HG03066 (cell line): ENCODE data around the gene HIP1.
A peak's percentile ranks its signal among the peaks of the same experiment; 100 is the strongest.
"Not testable (repeated sequence)": the region's sequence is repeated elsewhere in the genome, so short reads cannot be mapped to it uniquely, and the experiment has no call there.

Experiments used
- ATAC-seq: cut with Tn5 transposase; IDR thresholded peaks from one replicate; pipeline ENCODE4 v1.9.1; 2021; ENCODE audit warnings: low read depth; ENCODE audit not compliant: unreplicated experiment

The HIP1 gene

DNA sequence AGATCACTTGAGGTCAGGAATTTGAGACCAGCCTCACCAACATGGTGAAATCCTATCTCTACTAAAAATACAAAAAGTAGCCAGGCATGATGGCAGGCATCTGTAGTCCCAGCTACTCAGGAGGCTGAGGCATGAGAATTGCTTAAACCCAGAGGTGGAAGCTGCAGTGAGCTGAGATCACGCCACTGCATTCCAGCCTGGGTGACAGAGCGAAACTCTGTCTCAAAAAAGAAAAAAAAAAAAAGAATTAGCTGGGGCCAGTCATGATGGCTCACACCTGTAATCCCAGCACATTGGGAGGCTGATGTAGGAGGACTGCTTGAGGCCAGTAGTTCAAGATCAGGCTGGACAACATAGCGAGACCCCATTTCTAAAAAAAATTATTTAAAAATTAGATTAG is 21.0 kb downstream of the HIP1 start:
- not testable (repeated sequence) for ATAC-seq

DNA sequence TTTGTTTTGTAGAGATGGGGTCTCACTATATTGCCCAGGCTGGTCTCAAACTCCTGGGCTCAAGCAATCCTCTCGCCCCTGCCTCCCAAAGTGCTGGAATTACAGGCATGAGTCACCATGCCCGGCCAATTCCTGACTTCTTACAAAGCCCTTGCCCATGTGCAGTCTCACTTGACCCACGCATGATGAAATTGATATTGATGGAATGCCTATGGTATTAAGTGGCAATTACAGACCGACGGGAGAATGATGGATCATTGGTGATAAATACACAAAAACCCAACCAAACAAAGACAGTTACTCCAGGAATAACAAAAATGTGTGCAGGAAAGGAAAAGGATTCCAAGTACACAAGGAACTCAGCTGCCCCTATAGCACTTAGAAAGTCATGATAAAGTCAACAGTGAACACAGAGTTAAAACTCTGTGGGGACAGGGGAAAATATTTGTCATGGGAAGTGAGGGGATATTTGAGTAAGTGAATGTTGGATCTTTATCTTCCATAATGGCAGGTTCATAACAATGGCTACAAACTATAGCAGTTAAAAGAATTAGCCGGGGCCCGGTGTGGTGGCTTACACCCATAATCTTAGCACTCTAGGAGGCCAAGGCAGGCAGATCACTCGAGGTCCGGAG is 21.6 kb downstream of the HIP1 start:
- ATAC-seq, result no peak

DNA sequence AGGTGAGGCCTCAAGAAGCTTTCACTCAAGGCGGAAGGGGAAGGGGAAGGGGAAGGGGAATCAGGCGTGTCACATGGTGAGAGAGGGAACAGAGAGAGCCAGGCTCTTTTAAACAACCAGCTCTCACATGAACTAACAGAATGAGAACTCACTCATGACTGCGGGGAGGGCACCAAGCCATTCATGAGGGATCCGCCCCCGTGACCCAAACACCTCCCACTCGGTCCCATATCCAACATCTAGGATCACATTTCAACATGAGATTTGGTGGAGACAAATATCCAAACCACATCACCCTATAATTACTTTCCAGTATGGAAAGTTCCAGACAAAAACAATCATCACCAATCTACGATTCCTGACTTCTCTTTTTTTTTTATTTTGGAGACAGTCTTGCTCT is 22.9 kb downstream of the HIP1 start:
- no peak for ATAC-seq

DNA sequence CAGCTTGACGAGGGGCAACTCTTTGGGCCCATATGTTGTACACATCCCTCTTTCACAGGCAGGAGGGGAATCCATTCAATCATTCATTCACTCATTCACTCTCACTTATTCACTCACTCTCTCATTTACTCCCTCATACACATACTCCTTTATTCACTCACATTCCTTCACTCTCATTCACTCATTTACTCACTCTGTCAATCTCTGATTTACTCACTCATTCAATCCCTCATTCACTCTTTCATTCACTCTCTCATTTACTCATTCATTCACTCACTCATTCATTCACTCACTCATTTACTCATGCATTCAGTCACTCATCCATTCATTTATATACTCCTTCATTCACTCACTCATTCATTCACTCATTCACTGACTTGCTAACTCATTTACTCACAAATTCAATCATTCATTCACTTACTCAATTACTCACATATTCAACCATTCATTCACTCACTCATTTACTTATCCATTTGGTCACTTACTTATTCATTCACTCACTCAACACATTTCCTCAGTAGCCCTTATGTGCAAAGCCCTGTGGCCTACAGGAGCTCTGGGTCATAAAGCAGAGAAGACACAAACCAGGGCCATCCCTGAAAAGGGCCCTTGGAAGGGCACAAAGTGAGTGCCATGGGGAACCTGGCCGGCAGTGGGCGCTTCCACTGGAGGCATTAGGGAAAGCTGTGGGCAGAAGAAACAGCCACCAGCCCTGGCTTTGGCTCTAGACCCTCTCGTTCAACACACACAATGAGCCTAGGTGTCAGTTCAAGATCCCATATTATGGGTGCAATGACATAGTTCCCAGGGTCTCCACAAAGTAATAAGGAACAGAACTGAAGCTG is 26.0 kb downstream of the HIP1 start:
- no peak for ATAC-seq

DNA sequence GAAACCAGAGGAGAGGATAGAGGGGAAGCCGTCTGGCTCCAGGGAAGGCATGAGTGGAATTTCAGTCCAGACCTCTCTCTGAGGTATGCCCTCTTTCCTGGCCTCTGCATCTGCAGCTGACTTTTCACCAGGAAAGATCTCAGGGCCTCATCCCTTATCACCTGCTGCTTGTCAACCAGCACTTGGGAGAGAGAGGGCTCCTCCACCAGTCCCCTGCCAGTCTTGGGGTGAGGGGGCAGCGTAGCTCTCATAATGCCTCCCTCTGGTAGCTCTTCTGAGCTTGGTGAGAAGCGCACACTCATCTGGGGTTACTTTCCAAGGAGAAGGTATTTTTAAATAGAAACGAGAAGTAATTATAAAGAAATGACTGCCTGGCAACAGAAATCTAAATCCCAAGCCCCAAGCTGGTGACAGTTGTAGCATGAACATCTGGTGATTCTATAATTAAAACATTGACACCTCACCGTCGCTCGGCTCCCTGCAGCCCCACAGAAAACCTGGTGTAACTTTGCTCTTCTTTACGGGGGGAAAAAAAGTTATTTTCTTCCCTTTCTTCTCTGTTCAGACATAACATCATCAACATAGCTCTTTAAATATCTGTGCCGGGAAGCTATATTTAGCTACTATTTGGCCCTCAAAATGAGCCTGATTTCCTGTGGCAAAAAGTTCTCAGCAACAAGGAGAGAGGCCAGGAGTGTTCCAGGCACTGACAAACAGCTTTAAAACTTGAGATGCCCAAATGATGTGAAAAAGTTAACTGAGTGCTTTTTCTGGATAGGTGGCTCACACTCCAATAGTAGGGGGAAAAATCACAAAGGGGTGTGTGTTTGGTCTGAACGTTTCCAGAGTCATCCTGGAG is 26.9 kb downstream of the HIP1 start:
- ATAC-seq, result no peak

DNA sequence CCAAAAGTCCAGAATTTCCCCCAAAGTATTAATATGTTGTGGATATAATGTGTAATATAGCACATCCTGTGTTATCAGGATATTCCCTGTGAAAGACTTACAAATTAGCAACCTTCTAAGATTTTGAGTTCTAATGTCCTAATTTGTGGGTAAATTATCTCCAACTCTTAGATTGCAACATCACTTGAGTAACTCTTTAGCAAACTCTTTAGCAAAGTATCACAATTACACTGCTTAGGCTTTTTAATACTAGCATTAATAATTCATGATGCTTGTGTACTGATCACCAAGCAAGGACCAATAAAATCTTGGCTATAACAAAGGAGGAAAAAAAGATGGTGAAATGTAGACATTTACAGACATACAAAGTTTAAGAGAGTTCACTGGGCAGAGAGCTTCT is 27.7 kb downstream of the HIP1 start:
- ATAC-seq, result no peak

DNA sequence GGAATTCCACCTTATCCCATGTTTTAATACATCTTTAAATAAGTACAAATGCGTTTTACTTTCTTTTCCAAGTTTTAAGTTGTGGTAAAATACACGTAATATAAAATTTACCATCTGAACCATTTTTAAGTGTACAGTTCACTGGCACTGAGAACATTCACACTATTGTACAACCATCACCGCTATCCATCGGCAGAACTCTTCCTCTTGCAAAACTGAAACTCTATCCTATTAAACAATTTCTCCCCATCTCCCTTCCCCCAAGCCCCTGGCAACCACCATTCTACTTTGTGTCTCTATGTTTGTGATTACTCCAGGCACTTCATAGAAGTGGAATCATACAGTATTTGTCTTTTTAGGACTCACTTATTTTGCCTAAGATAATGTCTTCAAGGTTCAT is 33.8 kb downstream of the HIP1 start:
- no peak for ATAC-seq

DNA sequence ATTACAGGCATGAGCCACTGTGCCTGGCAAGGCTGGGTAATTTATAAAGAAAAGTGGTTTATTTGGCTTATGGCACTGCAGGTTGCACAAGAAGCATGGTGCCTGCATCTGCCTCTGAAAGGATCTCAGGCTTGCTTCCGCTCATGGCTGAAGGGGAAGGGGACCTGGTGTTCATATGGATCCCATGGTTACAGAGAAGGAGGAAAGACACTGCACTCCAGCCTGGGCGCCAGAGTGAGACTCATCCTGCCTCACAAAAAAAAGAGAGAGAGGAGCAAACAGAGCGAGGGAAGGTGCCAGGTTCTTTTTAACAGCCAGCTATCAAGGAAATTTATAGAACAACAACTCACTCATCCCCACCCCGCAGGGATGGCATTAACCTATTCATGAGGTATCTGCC is 36.2 kb downstream of the HIP1 start:
- ATAC-seq, result no peak

DNA sequence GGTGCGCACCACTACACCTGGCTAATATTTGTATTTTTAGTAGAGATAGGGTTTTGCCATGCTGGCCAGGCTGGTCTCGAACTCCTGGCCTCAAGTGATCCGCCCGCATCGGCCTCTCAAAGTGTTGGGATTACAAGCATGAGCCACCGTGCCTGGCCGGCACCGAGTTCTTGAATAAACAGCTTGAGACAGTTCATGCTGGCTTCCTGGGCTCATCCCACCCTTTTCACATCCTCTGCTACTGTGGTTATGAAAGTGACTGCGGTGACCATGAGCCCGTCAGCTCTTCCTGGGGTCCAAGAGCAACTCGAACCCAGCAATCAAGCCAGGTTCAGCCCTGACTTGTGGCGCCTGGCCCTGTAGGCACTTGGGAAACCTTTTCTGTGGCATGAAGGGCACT is 38.7 kb downstream of the HIP1 start:
- no peak for ATAC-seq

DNA sequence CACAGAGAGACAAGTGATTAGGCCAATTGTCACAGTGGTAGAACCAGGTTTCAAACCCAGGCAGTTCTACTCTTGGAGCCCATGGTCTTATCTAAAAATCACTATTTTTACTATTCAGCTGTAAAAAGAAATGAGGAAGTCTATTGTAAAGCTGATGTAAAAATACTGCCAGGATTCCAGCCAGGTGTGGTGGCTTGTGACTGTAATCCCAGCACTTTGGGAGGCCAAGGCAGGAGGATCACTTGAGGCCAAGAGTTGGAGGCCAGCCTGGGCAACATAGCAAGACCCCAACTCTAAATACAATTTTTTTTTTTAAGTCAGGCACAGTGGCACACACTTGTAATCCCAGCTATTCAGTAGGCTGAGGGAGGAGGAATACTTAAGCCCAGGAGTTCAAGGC is 40.4 kb downstream of the HIP1 start:
- no peak for ATAC-seq

DNA sequence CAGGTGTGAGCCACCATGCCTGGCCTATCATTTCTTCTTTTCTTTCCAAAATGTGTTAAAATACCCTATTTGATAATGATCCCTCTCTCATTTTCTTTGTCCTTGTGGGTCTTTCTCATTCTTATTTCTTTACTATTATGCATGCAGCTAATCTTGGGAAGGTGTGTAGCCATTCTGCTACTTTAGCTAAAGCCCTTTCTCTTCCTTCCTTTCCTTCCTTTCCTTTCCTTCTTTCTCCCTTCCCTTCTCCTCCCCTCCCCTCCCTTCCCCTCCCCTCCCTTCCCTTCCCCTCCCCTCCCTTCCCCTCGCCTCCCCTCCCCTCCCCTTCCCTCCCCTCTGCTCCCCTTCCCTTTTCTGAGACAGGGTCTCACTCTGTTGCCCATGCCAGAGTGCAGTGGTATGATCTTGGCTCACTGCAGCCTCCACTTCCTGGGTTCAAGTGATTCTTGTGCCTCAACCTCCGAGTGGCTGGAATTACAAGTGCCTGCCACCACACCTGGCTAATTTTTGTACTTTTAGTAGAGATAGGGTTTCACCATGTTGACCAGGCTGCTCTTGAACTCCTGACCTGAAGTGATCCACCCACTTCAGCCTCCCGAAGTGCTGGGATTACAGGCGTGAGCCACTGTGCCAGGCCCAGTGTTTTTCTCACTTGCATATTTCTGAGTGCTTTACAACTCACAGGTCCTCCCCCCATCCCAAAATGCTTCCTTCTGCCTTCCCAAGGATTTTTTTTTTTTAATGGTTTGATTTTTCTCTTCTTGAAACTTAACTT is 42.3 kb downstream of the HIP1 start:
- no peak for ATAC-seq

DNA sequence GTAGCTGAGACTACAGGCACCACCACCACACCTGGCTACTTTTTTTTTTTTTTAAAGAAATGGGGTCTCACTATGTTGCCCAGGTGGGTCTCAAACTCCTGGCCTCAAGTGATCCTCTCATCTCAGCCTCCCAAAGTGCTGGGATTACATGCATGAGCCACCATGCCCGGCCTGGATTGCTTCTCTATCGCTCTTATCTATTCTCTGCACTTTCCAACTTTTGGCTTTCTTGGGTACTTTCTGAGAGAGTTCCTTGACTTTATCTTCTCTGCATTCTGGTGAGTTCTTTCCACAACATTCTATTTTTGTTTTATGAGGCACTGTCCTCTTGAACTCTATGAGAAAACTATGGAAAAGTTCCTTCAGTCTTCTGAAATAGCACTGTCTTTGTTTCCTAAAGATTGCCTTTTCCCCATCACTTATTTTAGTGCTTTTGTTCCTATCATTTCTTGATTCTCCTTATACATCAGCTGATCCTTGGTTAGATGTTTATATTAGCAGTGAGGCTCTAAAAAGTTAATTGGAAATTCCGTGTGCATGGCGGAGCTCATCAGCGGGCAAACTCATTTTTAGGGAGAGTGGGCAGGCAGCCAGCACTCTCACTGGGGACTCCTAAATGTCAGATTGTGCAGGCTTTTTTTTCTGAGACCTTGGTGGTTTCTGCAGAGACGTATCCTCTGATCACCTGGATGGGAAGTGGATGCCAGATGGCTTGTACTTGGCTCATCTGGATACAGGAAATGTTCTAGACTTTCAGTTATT is 43.9 kb downstream of the HIP1 start:
- ATAC-seq, result no peak

DNA sequence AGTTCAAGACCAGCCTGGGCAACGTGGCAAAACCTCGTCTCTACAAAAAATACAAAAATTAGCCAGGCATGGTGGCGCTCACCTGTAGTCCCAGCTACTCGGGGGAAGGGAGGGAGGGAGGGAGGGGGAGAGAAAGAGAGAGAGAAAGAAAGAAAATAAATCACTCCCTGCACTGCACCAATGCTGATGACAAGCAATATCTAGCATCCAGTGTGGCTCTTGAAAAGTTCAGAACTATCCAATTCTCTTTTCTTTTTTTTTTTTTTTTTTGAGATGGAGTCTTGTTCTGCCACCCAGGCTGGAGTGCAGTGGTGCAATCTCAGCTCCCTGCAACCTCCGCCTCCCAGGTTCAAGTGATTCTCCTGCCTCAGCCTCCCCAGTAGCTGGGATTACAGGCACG is 45.1 kb downstream of the HIP1 start:
- ATAC-seq, result not testable (repeated sequence)

DNA sequence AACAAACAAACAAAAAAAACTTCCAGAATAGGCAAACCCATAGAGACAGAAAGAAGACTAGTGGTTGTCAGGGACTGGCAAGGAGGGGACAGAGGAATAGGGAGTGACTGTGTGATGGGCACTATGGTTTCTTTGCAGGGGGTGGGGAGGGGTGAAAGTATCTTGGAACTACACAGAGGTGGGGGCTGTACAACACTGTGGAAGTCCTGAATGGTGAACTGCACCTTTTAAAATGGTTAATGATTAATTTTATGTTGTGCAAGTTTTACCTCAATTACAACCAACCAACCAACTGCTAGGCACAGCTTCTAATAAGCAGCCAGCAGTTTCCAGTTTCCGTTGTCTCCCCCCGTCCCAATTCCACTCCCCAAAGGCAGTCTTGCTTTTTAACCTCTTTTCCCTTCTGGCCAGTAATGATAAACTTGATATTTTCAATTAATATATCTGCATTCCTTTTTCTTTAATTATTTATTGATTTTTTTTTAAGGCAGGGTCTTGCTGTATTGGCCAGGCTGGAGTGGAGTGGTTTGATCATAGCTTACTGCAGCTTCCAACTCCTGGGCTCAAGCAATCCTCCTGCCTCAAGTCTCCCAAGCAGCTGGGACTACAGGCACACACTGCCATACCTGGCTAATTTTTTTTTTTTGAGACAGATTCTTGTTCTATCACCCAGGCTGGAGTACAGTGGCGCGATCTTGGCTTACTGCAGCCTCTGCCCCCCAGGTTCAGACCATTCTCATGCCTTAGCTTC is 46.8 kb downstream of the HIP1 start:
- no peak for ATAC-seq

DNA sequence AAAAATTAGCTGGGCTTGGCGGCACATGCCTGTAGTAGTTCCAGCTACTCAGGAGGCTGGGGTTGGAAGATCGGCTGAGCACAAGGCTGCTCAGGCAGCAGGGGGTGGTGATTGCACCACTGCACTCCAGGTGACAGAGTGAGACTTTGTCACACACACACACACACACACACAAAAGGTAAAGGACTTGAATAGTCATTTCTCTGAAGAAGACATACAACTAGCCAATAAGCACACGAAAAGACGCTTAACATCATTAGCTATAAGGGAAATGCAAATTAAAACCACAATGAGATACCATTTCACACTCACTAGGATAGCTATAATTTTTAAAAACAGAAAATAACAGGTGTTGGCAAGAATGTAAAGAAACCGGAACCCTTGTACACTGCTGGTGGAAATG is 48.6 kb downstream of the HIP1 start:
- ATAC-seq, result peak; percentile 54

DNA sequence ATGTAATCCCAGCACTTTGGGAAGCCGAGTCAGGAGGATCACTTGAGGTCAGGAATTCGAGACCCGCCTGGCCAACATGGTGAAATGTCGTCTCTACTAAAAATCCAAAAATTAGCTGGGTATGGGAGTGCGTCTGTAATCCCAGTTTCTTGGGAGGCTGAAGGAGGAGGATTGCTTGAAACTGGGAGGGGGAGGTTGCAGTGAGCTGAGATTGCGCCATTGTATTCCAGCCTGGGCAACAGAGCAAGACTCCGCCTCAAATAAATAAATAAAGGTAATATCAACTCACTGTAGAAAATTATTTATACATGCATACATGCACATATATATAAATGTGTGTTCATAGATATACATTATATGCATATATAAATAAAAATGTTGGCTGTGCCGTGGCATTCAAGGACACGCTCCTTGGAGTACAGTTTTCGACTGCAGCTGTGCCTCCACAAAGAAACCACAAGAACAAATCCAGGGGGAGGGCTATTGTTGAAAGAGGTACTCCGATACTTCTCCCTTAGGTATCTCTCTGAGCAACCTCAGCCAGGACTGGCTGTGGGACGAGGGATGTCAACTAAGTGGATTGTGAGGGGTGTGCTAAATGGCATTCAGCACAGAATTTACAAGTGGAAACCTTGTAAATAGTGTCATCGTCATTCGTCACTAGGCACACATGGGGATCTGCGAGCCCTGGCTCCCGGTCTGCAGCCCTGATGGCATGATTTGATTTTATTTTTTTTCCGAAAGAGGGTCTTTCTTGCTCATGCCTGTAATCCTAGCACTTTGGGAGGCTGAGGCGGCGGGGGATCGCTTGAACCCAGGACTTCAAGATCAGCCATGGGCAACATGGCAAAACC is 49.3 kb downstream of the HIP1 start:
- no peak for ATAC-seq

DNA sequence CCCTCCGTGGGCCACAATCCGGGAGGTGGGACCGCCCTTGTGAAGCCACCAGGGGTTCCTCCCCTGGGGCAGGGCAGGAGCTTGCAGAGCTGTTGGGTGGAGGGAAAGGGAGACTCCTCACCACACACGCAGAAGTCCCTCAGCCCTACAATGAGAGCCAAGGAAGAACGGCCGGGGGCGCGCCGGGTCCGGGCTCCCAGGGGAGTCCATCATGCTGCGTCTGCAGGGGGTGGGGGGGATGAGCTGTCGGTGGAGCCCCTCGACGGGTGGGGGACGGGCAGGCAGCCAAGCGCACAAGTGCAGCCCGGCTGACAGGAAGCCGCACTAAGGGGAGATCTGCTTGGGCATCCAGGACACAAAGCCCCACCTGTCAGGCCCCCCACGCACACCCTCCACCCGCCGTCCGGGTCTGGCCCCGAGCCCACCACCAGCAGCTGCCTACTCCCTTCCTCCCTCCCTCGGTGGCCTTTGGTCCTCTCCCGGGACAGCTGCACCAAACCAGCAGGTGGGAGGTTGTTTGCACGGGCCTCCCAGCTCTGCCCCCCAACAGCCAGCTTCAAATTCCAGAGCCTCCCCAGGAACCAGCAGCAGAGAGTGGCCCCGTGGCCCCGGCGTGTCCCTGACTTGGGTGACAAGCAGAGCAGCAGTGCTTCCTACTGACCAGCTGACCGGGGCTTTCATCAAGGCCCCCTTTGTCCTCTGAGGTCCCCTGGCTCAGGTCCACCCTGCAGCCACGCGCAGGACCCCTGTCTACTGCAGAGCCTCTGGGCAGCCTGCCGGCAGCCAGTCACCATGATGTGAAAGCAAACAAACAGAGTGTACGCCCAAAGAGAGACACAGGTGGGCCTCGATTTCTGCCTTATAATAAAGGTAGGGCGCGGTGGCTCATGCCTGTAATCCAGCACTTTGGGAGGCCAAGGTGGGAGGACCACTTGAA is 50.3 kb downstream of the HIP1 start:
- ATAC-seq, result no peak
